ENCODE results near the gene CPN1.

The CPN1 gene

DNA sequence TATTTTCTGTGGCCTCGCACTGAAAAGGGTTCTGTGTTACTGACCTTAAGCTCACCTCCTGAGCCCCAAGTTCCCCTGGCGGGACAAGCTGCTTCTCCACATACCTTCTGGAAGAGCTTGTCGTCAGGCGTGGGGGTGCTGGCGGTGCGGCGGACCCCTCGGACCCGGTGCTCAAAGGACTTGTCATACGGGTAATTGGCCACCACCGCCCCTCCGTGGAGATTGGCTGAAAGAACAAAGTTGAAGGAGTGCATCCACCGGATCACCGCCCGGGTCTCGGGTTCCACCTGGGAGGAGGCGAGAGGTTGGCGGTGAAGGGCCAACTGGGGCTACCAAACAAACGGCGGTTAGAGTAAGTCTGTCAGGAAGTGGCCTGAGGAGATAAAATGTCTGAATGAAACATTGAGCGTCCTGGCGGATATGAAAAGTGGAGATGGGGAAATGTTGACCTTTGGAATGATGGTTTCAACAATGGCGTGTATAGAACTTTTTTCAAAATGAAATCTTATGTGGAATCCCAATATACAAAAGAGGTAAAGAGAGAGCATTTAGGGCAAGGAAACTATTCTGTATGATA, 16.5 kb downstream of the CPN1 start:
- no peak for TF ChIP-seq CTCF (IDR thresholded peaks at IDR 0.05; ENCODE audit: extremely low read depth, insufficient read depth, missing control alignments)
- in situ Hi-C loops (cut with MboI; ENCODE audit: low pct_unique_long_range_greater_than_20kb, low sequenced_read_pairs, unreplicated experiment): no loop called here
- no peak for DNase-seq (ENCODE audit: low spot score)

- DNase-seq (ENCODE audit: low spot score): no peak
- TF ChIP-seq CTCF (IDR thresholded peaks at IDR 0.05; ENCODE audit: extremely low read depth, insufficient read depth, missing control alignments): no peak
- in situ Hi-C loops (cut with MboI; ENCODE audit: low pct_unique_long_range_greater_than_20kb, low sequenced_read_pairs, unreplicated experiment): no loop called here
Measured at GRCh38 chr10:100061401-100061800, 20.3 kb downstream of the CPN1 start.

DNA sequence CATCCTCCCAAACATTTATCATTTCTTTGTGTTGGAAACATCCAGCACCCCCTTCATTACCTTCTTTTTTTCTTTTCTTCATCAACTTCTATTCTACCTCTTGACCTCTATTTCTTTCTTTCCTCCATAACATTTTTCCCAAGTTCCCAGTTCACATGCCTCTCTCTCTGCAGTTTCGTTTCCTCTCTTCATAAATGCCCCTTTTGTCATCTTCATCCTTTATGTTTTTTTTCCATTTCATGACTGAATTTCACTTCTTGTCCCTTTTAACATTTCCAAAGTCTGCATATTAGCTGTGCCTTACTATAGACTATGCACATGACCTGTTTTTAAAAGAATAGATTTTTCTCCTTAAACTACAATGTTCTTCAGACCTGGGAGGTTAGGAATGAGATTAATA, 23.7 kb downstream of the CPN1 start:
- in situ Hi-C loops (cut with MboI; ENCODE audit: low pct_unique_long_range_greater_than_20kb, low sequenced_read_pairs, unreplicated experiment): no loop called here
- TF ChIP-seq CTCF (IDR thresholded peaks at IDR 0.05; ENCODE audit: extremely low read depth, insufficient read depth, missing control alignments): no peak

GRCh38 chr10:100053686-100054460, 27.8 kb downstream of the CPN1 start:
- TF ChIP-seq CTCF (IDR thresholded peaks at IDR 0.05; ENCODE audit: extremely low read depth, insufficient read depth, missing control alignments): no peak
- in situ Hi-C loops (cut with MboI; ENCODE audit: low pct_unique_long_range_greater_than_20kb, low sequenced_read_pairs, unreplicated experiment): no loop called here
- DNase-seq (ENCODE audit: low spot score): no peak

More for the DNA sequence above, 23.7 kb downstream of the CPN1 start:
- no peak for DNase-seq (ENCODE audit: low spot score)

- in situ Hi-C loops (cut with MboI; ENCODE audit: low pct_unique_long_range_greater_than_20kb, low sequenced_read_pairs, unreplicated experiment): loop anchor here (10.0 kb wide), 1 partner anchor 201 kb away; no protein-coding TSS in a partner anchor
- DNase-seq (ENCODE audit: low spot score): peak; percentile 63
- peak; percentile 92 for TF ChIP-seq CTCF (IDR thresholded peaks at IDR 0.05; ENCODE audit: extremely low read depth, insufficient read depth, missing control alignments)
Measured at GRCh38 chr10:100046021-100046486, 35.6 kb downstream of the CPN1 start.

GRCh38 chr10:100045592-100045991, 36.1 kb downstream of the CPN1 start:
- TF ChIP-seq CTCF (IDR thresholded peaks at IDR 0.05; ENCODE audit: extremely low read depth, insufficient read depth, missing control alignments): no peak
- no peak for DNase-seq (ENCODE audit: low spot score)
- in situ Hi-C loops (cut with MboI; ENCODE audit: low pct_unique_long_range_greater_than_20kb, low sequenced_read_pairs, unreplicated experiment): loop anchor here (10.0 kb wide), 1 partner anchor 201 kb away; no protein-coding TSS in a partner anchor

All from GM13977 (cell line).